CD4-positive, alpha-beta T cell treated with Interleukin-17A for 4 hours (primary cell): ENCODE data around the gene UNC50.

Source experiments
- DNase-seq: peaks from one replicate; pipeline ENCODE4 v3.0.0-alpha.2; 2020; ENCODE audit warnings: mixed read lengths

The UNC50 gene, protein sequence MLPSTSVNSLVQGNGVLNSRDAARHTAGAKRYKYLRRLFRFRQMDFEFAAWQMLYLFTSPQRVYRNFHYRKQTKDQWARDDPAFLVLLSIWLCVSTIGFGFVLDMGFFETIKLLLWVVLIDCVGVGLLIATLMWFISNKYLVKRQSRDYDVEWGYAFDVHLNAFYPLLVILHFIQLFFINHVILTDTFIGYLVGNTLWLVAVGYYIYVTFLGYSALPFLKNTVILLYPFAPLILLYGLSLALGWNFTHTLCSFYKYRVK

GRCh38 chr2:98608116-98608961 is at the start of gene UNC50, which contains the start of gene COA5:
TSS of gene UNC50 (plus strand) at chr2:98608589. CDS start at chr2:98609760, 1,171 bp downstream.
TSS of gene COA5 (minus strand) at chr2:98608512. CDS start at chr2:98608405, 107 bp downstream.
- peak; percentile 90 for DNase-seq

DNA sequence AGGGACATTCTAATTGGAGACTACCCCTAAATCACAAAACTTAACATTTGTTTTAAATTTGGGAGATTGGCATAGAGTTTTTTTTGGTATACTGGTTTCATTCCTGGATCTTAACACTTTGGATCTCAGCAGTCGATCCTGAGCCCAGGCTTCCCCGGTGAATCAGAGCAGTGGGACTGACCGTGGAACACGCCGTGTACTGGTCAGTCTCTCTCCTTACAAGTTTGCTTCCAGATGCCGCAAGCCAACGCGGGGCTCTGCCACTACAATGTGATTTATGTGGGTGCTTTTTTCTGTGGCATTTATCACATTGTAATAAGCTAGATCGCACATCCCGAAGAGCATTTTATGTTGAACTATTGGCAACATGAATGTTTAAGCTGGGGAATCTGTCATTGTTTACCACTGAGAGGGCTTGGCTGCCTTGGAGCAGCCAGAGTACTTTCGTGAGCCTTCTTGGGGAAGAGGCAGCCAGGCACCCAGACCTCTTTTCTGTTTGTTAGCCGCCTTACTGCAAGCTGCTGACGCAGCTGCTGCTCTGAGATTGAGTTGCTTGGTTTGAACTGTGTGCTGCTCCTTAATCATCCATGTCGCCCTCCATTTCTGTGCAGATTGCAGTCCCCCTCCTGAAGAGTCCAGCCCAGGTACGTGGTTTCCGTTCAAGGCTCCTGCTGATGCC is 49.4 kb upstream of the UNC50 start:
- DNase-seq, result no peak

- DNase-seq, result no peak
Measured at GRCh38 chr2:98559581-98559980, 48.8 kb upstream of the UNC50 start.

DNA sequence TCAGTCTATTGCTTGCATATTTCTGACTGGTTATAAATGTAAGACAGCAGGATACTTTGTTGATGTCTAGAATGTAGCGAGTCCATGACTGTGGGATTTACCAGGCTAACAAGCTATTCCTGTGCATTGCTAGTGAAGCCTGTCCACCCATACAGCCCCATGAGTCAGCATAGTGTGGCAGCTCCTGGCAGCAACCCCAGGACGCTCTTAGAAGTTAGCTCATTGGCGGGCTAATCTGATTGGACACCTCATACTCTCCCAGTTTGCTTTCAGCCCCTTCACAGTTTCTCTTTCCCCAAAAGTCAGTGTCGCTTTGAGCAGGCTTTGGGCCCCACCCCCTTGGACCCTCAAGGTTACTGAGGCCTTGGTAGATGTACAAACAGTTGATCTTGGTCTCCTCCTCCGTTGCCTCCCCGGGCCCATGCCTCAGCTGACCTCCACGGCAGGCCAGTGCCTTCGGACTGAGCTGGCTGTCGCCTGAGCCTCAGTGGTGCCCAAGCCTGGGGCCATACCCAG is 48.1 kb upstream of the UNC50 start:
- DNase-seq, result no peak

DNA sequence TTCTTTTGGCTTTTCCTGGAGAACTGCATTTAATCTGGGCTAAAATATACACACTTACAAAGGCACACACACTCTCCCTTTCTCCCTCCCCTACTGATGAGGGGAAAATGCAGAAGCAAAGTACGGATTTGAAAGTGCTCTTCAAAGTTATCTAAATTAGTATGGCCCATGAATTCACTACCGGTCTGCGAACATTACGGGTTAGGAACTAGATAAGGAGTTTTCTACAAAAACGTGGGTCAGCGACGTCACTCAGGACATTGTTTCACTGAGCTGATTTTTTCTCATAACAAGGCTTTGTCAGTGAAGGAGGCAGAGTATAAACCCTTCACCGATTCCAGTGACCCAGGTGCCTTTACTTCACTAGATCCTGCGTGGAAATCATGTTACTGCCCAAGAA is 47.4 kb upstream of the UNC50 start:
- no peak for DNase-seq

DNA sequence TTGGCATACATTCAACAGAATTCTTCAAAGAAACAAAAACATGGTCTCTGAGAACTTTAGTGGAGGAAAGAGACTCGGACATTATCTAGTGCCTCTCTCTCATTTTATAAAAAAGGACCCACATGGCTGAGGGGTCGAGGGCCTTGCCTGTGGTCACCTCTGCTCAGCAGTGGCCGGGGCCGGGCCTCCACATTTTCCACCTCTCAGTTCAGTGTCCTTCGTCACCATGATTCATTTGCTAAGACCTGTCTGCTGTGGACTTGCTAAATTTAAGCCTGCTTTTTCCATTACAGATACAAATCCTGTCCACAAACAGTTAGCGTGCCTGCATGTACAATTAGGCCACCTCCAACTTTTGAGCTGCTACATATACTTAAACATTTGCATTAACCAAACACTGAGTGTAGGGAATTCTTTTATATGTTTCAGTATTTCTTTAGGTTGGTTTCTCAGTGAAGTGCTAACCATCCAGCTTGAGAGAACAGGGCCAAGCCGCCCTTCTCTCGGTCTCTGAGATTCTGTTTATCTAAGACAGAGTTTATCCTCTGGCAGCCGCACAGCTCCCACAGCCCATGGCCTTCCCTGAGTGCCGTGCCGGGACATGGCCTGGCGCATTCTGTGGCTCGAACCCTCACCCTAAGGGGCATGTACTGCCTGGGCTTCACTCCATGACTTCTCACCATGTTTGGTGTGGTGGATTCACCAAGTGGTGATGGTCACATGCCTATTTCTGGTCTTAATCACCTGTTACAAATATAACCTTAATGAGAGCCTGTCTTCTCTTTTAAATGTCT is 46.3 kb upstream of the UNC50 start:
- DNase-seq, result no peak

GRCh38 chr2:98563394-98563793 is 45.0 kb upstream of the UNC50 start:
- no peak for DNase-seq

- no peak for DNase-seq
Measured at GRCh38 chr2:98564541-98565132, 43.8 kb upstream of the UNC50 start.

DNA sequence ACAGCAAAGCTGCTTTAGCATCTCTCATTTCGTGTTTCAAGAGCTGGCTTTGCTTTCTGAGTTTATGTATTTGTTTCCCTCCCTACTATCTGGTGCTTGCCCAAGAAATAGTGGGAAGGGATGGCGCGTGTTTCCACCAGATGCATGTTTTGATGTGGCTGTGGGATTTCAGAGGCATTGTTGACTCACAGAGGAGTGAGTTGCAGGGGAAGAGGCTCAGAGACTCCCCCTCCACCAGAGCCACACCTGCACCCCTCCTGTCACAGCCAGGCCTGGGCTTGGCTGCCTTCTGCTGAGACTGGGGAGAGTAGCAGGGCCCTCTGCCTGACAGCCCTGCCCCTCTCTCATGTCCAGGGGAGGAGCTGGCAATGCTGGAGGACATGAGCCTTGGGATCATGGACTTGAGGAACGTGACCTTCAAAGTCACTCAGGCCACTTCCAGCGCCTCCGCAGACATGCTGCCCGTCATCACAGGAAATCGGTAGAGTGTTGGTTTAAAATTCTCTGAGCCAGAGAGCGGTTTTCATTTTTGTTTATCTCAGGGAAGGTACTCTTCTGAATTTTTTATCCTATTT is 43.0 kb upstream of the UNC50 start:
- no peak for DNase-seq

DNA sequence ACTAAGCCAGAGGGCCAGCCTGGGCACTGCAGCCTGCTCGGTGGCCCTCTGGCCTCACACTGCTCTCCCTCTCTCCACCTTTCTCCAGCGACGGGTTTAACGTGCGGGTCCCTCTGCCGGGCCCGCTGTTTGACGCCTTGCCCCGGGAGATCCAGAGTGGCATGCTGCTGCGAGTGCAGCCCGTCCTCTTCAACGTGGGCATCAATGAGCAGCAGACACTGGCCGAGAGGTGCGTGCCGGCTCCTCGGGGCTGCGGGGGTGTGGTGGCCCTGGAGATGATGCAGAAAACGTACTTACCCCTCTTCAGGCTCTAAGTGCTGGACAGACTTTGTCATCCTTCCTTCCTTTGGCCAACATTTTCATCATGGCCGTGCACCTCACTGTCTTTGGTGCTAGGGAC is 42.4 kb upstream of the UNC50 start:
- DNase-seq, result no peak

- no peak for DNase-seq
Measured at GRCh38 chr2:98568161-98568956, 40.0 kb upstream of the UNC50 start.

- DNase-seq, result peak; percentile 81
Measured at GRCh38 chr2:98569197-98569793, 39.1 kb upstream of the UNC50 start.

DNA sequence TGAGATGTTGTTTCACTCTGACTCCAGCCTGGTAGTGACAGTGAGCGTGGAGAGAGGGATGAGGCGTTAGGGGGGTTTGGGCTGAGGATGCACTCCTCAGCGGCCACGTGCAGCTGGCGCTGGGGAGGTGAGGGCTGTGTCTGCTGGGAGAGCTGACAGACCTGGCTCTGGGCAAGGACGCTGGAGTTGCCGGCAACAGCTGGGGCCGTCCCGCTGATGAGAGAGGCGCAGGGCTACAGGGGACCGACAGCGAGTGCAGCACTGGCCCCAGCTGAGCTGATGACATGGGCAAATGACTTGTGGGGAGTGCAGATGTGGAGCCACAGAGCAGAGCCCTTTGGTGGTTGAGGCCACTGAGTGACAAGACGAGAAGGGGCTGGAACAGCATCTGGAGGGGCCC is 38.5 kb upstream of the UNC50 start:
- no peak for DNase-seq

DNA sequence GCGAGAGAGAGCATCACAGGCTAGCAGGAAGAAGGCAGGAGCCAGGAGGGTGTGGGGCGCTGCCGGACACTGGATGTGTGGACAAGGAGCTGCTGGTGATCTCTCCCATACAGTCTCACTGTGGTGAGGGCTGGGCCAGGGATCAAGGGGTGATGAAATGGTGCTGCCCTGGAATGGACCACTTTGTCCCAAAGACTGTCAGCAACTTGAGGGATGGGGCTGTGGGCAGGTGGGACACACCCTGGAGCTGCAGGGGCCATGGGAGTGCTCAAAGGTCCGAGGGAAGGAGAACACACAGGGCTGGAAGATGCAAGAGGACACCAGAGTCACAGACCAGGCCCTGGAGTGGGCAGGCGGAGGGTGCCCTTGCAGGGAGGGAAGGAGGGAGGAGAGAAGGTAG is 38.0 kb upstream of the UNC50 start:
- DNase-seq, result no peak

DNA sequence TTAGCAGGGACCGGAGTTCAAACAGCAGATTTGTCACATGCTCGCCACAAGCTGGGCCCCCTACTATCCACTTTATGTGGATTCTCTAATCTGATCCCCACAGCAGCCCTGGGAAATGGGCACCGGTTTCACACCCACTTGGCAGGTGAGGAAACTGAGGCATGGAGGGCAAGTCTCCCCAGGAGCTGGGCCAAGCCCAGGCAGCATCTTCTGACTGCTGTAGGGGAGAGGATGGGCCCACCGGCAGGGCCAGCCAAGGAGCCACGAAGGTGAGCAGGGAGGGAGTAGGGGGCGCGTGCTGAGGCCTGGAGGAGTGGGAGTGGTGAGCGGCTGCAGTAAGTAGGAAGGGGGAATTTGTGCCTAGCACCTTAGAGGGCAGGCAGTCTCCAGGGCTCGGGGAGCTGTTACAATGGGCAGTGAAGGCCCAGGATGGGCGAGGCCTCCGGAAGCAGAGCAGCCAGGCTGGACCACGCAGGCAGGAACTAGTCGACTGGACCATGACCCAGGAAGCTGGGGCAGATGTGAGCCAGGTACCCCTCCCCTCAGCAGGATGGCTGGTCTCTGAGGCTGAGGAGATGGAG is 37.2 kb upstream of the UNC50 start:
- DNase-seq, result no peak

- no peak for DNase-seq
Measured at GRCh38 chr2:98571796-98572195, 36.6 kb upstream of the UNC50 start.

- DNase-seq, result no peak
Measured at GRCh38 chr2:98572211-98572610, 36.2 kb upstream of the UNC50 start.

GRCh38 chr2:98572676-98573075 is 35.7 kb upstream of the UNC50 start:
- DNase-seq, result no peak

- DNase-seq, result no peak
Measured at GRCh38 chr2:98573426-98573825, 35.0 kb upstream of the UNC50 start.

- DNase-seq, result no peak
Measured at GRCh38 chr2:98576666-98577312, 31.6 kb upstream of the UNC50 start.
